Measurements from ENCODE around the gene HBM.
"Not testable (repeated sequence)": the region's sequence is repeated elsewhere in the genome, so short reads cannot be mapped to it uniquely, and the experiment has no call there.

HBM gene

DNA sequence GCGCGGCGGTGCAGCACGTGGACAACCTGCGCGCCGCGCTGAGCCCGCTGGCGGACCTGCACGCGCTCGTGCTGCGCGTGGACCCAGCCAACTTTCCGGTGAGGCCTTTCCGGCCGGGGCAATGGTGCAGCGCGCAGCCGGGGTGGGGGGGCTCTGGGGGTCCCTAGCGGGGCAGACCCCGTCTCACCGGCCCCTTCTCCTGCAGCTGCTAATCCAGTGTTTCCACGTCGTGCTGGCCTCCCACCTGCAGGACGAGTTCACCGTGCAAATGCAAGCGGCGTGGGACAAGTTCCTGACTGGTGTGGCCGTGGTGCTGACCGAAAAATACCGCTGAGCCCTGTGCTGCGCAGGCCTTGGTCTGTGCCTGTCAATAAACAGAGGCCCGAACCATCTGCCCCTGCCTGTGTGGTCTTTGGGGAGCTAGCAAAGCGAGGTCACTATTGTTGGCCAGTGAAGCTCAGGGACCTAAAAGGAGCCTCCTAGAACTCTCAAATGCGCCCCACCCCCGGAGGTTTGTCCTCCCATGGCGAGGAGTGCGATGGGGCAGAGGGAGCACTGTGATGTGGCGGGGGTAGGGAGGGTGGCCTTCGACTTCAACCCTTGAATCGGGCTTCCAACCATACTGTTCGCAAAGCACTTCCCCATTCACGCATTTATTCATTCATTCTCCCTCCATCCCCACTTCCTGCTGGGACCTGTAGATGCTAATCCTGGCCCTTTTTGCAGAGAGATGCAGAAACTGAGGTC, 770 bp downstream of the HBM start:
- TF ChIP-seq, protein P1, sequence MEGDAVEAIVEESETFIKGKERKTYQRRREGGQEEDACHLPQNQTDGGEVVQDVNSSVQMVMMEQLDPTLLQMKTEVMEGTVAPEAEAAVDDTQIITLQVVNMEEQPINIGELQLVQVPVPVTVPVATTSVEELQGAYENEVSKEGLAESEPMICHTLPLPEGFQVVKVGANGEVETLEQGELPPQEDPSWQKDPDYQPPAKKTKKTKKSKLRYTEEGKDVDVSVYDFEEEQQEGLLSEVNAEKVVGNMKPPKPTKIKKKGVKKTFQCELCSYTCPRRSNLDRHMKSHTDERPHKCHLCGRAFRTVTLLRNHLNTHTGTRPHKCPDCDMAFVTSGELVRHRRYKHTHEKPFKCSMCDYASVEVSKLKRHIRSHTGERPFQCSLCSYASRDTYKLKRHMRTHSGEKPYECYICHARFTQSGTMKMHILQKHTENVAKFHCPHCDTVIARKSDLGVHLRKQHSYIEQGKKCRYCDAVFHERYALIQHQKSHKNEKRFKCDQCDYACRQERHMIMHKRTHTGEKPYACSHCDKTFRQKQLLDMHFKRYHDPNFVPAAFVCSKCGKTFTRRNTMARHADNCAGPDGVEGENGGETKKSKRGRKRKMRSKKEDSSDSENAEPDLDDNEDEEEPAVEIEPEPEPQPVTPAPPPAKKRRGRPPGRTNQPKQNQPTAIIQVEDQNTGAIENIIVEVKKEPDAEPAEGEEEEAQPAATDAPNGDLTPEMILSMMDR (IDR thresholded peaks at IDR 0.05; ENCODE audit: low read depth, low read length), result no peak
- DNase-seq (ENCODE audit: extremely low read depth, low read depth), result no peak

DNA sequence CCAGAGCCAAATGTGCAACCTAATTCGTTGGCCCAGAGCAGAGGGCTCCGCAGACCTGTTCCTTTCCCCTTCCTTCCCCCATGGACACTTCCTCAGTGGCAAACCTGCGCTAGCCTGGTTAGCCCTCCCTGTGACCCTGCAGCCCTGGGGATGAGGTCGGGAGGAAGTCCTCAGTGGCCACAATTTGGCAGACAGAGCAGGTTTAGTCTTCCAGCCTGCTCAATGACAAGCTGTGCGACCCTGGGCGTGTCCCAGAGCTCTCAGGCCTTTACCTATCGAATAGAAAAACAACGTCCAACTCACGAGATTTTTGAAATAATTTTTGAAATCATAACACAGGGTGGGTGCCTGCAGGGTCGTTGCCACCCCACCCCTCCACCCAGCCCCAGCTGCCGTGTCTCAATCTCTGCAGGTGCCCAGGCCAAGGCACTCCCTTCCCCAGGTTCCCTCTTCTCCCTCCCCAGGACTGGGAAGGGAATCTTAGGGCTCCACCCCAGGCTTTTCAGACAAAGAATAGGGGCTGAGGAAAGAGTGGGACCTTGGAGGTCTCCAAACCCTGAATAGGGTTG, 1.4 kb downstream of the HBM start:
- TF ChIP-seq, protein P1 (IDR thresholded peaks at IDR 0.05; ENCODE audit: low read depth, low read length), result no peak
- no peak for DNase-seq (ENCODE audit: extremely low read depth, low read depth)

DNA sequence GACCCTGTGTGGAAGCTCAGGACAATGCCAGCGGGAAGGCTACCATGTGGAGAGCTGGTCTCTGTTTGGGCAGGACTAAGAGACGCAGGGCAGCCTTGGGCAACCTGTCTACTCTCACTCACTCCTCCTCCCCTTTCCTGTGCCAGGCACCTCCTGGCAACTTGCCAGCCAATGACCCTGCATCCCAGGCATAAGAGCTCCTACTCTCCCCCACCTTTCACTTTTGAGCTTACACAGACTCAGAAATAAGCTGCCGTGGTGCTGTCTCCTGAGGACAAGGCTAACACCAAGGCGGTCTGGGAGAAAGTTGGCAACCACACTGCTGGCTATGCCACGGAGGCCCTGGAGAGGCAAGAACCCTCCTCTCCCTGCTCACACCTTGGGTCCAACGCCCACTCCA, 2.6 kb downstream of the HBM start:
- DNase-seq (ENCODE audit: extremely low read depth, low read depth), result no peak
- TF ChIP-seq, protein P1 (IDR thresholded peaks at IDR 0.05; ENCODE audit: low read depth, low read length), result no peak

DNA sequence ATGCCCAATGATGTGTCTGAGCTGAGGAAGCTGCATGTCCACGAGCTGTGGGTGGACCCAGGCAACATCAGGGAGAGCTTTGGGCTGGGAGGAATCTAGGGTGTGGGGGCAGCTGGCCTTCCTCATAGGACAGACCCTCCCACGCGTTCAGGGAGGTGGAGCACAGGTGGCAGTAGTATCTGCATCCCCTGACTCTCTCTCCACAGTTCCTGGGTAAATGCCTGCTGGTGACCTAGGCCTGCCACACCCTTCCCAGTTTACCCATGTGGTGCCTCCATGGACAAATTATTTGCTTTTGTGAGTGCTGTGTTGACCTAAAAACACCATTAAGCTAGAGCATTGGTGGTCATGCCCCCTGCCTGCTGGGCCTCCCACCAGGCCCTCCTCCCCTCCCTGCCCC, 3.2 kb downstream of the HBM start:
- no peak for DNase-seq (ENCODE audit: extremely low read depth, low read depth)
- TF ChIP-seq, protein P1 (IDR thresholded peaks at IDR 0.05; ENCODE audit: low read depth, low read length), result no peak

DNA sequence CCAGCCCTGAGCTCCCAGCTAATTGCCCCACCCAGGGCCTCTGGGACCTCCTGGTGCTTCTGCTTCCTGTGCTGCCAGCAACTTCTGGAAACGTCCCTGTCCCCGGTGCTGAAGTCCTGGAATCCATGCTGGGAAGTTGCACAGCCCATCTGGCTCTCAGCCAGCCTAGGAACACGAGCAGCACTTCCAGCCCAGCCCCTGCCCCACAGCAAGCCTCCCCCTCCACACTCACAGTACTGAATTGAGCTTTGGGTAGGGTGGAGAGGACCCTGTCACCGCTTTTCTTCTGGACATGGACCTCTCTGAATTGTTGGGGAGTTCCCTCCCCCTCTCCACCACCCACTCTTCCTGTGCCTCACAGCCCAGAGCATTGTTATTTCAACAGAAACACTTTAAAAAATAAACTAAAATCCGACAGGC, 4.3 kb downstream of the HBM start:
- DNase-seq (ENCODE audit: extremely low read depth, low read depth), result not testable (repeated sequence)

DNA sequence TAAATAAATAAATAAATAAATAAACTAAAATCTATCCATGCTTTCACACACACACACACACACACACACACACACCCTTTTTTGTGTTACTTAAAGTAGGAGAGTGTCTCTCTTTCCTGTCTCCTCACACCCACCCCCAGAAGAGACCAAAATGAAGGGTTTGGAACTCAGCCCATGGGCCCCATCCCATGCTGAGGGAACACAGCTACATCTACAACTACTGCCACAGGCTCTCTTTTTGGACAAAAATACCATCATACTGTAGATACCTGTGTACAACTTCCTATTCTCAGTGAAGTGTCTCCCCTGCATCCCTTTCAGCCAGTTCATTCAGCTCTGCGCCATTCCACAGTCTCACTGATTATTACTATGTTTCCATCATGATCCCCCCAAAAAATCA, 5.0 kb downstream of the HBM start:
- DNase-seq (ENCODE audit: extremely low read depth, low read depth), result no peak
- TF ChIP-seq, protein P1 (IDR thresholded peaks at IDR 0.05; ENCODE audit: low read depth, low read length), result no peak

- DNase-seq (ENCODE audit: extremely low read depth, low read depth), result not testable (repeated sequence)
Observed at GRCh38 chr16:172374-172941, 6.7 kb downstream of the HBM start, which contains the start of gene HBA2. Gene HBA2, plus strand, starts transcription at chr16:172876. Its CDS starts 37 bp downstream, at chr16:172913.

DNA sequence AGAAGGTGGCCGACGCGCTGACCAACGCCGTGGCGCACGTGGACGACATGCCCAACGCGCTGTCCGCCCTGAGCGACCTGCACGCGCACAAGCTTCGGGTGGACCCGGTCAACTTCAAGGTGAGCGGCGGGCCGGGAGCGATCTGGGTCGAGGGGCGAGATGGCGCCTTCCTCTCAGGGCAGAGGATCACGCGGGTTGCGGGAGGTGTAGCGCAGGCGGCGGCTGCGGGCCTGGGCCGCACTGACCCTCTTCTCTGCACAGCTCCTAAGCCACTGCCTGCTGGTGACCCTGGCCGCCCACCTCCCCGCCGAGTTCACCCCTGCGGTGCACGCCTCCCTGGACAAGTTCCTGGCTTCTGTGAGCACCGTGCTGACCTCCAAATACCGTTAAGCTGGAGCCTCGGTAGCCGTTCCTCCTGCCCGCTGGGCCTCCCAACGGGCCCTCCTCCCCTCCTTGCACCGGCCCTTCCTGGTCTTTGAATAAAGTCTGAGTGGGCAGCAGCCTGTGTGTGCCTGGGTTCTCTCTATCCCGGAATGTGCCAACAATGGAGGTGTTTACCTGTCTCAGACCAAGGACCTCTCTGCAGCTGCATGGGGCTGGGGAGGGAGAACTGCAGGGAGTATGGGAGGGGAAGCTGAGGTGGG, 7.6 kb downstream of the HBM start:
- not testable (repeated sequence) for DNase-seq (ENCODE audit: extremely low read depth, low read depth)

DNA sequence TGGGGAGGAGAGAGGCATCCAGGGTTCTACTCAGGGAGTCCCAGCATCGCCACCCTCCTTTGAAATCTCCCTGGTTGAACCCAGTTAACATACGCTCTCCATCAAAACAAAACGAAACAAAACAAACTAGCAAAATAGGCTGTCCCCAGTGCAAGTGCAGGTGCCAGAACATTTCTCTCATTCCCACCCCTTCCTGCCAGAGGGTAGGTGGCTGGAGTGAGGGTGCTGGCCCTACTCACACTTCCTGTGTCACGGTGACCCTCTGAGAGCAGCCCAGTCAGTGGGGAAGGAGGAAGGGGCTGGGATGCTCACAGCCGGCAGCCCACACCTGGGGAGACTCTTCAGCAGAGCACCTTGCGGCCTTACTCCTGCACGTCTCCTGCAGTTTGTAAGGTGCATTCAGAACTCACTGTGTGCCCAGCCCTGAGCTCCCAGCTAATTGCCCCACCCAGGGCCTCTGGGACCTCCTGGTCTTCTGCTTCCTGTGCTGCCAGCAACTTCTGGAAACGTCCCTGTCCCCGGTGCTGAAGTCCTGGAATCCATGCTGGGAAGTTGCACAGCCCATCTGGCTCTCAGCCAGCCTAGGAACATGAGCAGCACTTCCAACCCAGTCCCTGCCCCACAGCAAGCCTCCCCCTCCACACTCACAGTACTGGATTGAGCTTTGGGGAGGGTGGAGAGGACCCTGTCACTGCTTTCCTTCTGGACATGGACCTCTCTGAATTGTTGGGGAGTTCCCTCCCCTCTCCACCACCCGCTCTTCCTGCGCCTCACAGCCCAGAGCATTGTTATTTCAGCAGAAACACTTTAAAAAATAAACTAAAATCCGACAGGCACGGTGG, 8.4 kb downstream of the HBM start:
- not testable (repeated sequence) for DNase-seq (ENCODE audit: extremely low read depth, low read depth)
